H1 (cell line): Measurements from ENCODE around the gene SHISAL1. TPM values are rescaled to one million over a fixed set of nuclear protein-coding genes. Genes with fewer than 3 reads are reported as not detected.

Experiments used
- CTCF ChIA-PET: fragments of 300-600 bp; sonication (Branson Sonifier 250); formaldehyde crosslinking; loops from one replicate; lab custom pipeline; 2021; ENCODE audit not compliant: partially characterized antibody; lab: Charles Lee
- POLR2A ChIA-PET: fragments of 300-600 bp; sonication (Branson Sonifier 250); formaldehyde crosslinking; loops from one replicate; lab custom pipeline; 2021; ENCODE audit warnings: inconsistent platforms; ENCODE audit not compliant: partially characterized antibody; lab: Charles Lee
- DNase-seq, 2 experiments: peaks; one replicate each; pipeline versions ENCODE4 v3.0.0 to v3.0.0-alpha.2; 2010 to 2022; ENCODE audit warnings: low spot score in 2 of 2, low read depth in 1 of 2, mixed read lengths in 1 of 2
- FAIRE-seq: peaks from 2 replicates; lab custom pipeline; 2011; peaks lifted over from hg19 to GRCh38; lab: Jason Lieb, UNC
- H2AFZ ChIP-seq: 2 replicates; pipeline ENCODE4 v1.8.1; 2012; ENCODE audit warnings: low read length, inconsistent platforms
- H2AK5ac ChIP-seq: 2 replicates; pipeline ENCODE4 v1.6.1; 2013; ENCODE audit warnings: low read depth, low read length
- H2BK120ac ChIP-seq: replicated peaks from 2 replicates; pipeline ENCODE3; 2013; ENCODE audit warnings: low read depth, low read length, inconsistent platforms
- H2BK12ac ChIP-seq: 2 replicates; pipeline ENCODE4 v1.6.1; 2013; ENCODE audit warnings: low read depth, low read length
- H2BK15ac ChIP-seq: 2 replicates; pipeline ENCODE4 v1.6.1; 2013; ENCODE audit warnings: low read length
- H2BK20ac ChIP-seq: 2 replicates; pipeline ENCODE4 v1.6.1; 2013; ENCODE audit warnings: low read length
- H2BK5ac ChIP-seq: 2 replicates; pipeline ENCODE4 v1.6.1; 2013; ENCODE audit warnings: low read depth, low read length
- H3K14ac ChIP-seq: 2 replicates; pipeline ENCODE4 v1.6.1; 2013; ENCODE audit warnings: inconsistent platforms; ENCODE audit not compliant: insufficient read length
- H3K18ac ChIP-seq: 2 replicates; pipeline ENCODE4 v1.6.1; 2013; ENCODE audit warnings: low read length; ENCODE audit errors: extremely low read depth
- H3K23ac ChIP-seq: 2 replicates; pipeline ENCODE4 v1.6.1; 2013; ENCODE audit warnings: inconsistent platforms; ENCODE audit not compliant: insufficient read length
- H3K23me2 ChIP-seq: 2 replicates; pipeline ENCODE4 v1.6.1; 2013; ENCODE audit warnings: low read depth, low read length
- H3K27ac ChIP-seq: 2 replicates; pipeline ENCODE4 v1.6.1; 2011; ENCODE audit warnings: low read depth, low read length, inconsistent platforms
- H3K27me3 ChIP-seq, 4 experiments: replicated peaks in 1 of 4; 1 replicate in 1 of 4; 2 replicates in 3 of 4; pipeline versions ENCODE4 v1.6.1 to v1.8.1; 2011 to 2013; ENCODE audit warnings: low read length in 3 of 4, mild to moderate bottlenecking in 3 of 4, inconsistent platforms in 2 of 4, mixed read lengths in 2 of 4, moderate library complexity in 1 of 4; ENCODE audit not compliant: control insufficient read depth in 3 of 4, insufficient read depth in 3 of 4; ENCODE audit errors: extremely low read depth in 1 of 4
- H3K36me3 ChIP-seq, 4 experiments: 2 replicates each; pipeline versions ENCODE4 v1.6.1 to v1.8.1; 2011 to 2013; ENCODE audit warnings: mild to moderate bottlenecking in 4 of 4, low read length in 3 of 4, moderate library complexity in 2 of 4, control low read depth in 1 of 4, inconsistent platforms in 1 of 4; ENCODE audit not compliant: insufficient read depth in 4 of 4, control insufficient read depth in 2 of 4
- H3K4ac ChIP-seq: replicated peaks from 2 replicates; pipeline ENCODE3; 2013; ENCODE audit warnings: low read length, low read depth, mixed read lengths, inconsistent platforms; ENCODE audit not compliant: insufficient read length
- H3K4me1 ChIP-seq, 4 experiments: replicated peaks in 1 of 4; 1 replicate in 1 of 4; 2 replicates in 3 of 4; pipeline versions ENCODE4 v1.6.1 to v1.8.1; 2011 to 2013; ENCODE audit warnings: low read length in 3 of 4, inconsistent platforms in 2 of 4, mixed read lengths in 1 of 4; ENCODE audit not compliant: insufficient read depth in 4 of 4, control insufficient read depth in 3 of 4
- H3K4me2 ChIP-seq, 2 experiments: 2 replicates each; pipeline versions ENCODE4 v1.6.1 to v1.8.1; 2011 to 2013; ENCODE audit warnings: low read depth in 2 of 2, low read length in 2 of 2, control low read depth in 1 of 2, inconsistent platforms in 1 of 2, mild to moderate bottlenecking in 1 of 2; ENCODE audit not compliant: insufficient read depth in 1 of 2
- H3K4me3 ChIP-seq, 4 experiments: fragments of 200-600, 300-600 bp in 1 of 4; sonication (generic), shearing (Covaris generic), sonication (Bioruptor Twin) in 1 of 4; 2 replicates each; pipeline versions ENCODE4 v1.5.1 to v1.8.1; 2011 to 2016; ENCODE audit warnings: low read length in 4 of 4, low read depth in 3 of 4, control low read depth in 2 of 4, inconsistent platforms in 2 of 4, mild to moderate bottlenecking in 2 of 4, mixed read lengths in 1 of 4, moderate library complexity in 1 of 4; ENCODE audit not compliant: insufficient read depth in 2 of 4; ENCODE audit errors: extremely low read depth in 1 of 4
- H3K56ac ChIP-seq: replicated peaks from 2 replicates; pipeline ENCODE3; 2013; ENCODE audit warnings: low read depth, mild to moderate bottlenecking, mixed read lengths, low read length, inconsistent platforms; ENCODE audit not compliant: insufficient read length
- H3K79me1 ChIP-seq: 2 replicates; pipeline ENCODE4 v1.6.1; 2013; ENCODE audit warnings: low read depth, low read length, control low read depth
- H3K79me2 ChIP-seq, 2 experiments: 2 replicates each; pipeline versions ENCODE4 v1.6.1 to v1.8.1; 2012 to 2013; ENCODE audit warnings: low read length in 2 of 2, mild to moderate bottlenecking in 2 of 2, inconsistent platforms in 1 of 2; ENCODE audit not compliant: insufficient read depth in 2 of 2, control insufficient read depth in 1 of 2
- H3K9ac ChIP-seq, 4 experiments: replicated peaks in 1 of 4; 1 replicate in 1 of 4; 2 replicates in 3 of 4; pipeline versions ENCODE4 v1.6.1 to v1.8.1; 2011 to 2013; ENCODE audit warnings: low read depth in 3 of 4, low read length in 3 of 4, control low read depth in 2 of 4, mild to moderate bottlenecking in 2 of 4, moderate library complexity in 2 of 4, inconsistent platforms in 1 of 4; ENCODE audit errors: extremely low read depth in 1 of 4
- H3K9me3 ChIP-seq, 2 experiments: 2 replicates each; pipeline versions ENCODE4 v1.6.1 to v1.8.1; 2012 to 2013; ENCODE audit warnings: mild to moderate bottlenecking in 2 of 2, moderate library complexity in 2 of 2, control low read depth in 1 of 2, inconsistent platforms in 1 of 2, low read depth in 1 of 2, low read length in 1 of 2, mixed read lengths in 1 of 2; ENCODE audit not compliant: insufficient read depth in 2 of 2
- H4K20me1 ChIP-seq, 2 experiments: replicated peaks in 1 of 2; 2 replicates each; pipeline versions ENCODE3 to v1.8.1; 2011 to 2013; ENCODE audit warnings: inconsistent platforms in 2 of 2, low read length in 2 of 2, mild to moderate bottlenecking in 1 of 2; ENCODE audit not compliant: insufficient read depth in 2 of 2, control insufficient read depth in 1 of 2
- H4K5ac ChIP-seq: 2 replicates; pipeline ENCODE4 v1.6.1; 2013; ENCODE audit warnings: low read length, low read depth, mixed read lengths, inconsistent platforms; ENCODE audit not compliant: insufficient read length
- H4K8ac ChIP-seq: 2 replicates; pipeline ENCODE4 v1.8.0; 2013; ENCODE audit warnings: mild to moderate bottlenecking, moderate library complexity, low read length, inconsistent platforms; ENCODE audit not compliant: insufficient read depth; ENCODE audit errors: extremely low read depth
- H4K91ac ChIP-seq: replicated peaks from 2 replicates; pipeline ENCODE3; 2013; ENCODE audit warnings: low read length, mixed read lengths, inconsistent platforms; ENCODE audit not compliant: insufficient read length
- BRCA1 ChIP-seq: IDR thresholded peaks from 2 replicates; pipeline ENCODE4 v1.6.1; 2012; ENCODE audit warnings: low read depth, low read length, improper control_type of control experiment
- HDAC6 ChIP-seq: IDR thresholded peaks from one replicate; pipeline ENCODE4 v1.7.1; 2012; ENCODE audit warnings: low read depth, mild to moderate bottlenecking, inconsistent platforms, low read length, moderate library complexity
- MAX ChIP-seq: IDR thresholded peaks from 2 replicates; pipeline ENCODE4 v1.6.1; 2012; ENCODE audit warnings: inconsistent platforms
- POU5F1 ChIP-seq: IDR thresholded peaks from 2 replicates; pipeline ENCODE4 v1.6.1; 2011; ENCODE audit warnings: low read depth, mild to moderate bottlenecking, low read length, moderate library complexity
- RXRA ChIP-seq: IDR thresholded peaks from 2 replicates; pipeline ENCODE4 v1.6.1; 2011; ENCODE audit warnings: low read depth, mild to moderate bottlenecking, low read length, moderate library complexity; ENCODE audit not compliant: insufficient read depth
- SP1 ChIP-seq: IDR thresholded peaks from 2 replicates; pipeline ENCODE4 v1.6.1; 2011; ENCODE audit warnings: low read depth, low read length
- TBP ChIP-seq: IDR thresholded peaks from 2 replicates; pipeline ENCODE4 v1.6.1; 2011; ENCODE audit warnings: low read depth, low read length, improper control_type of control experiment
- WGBS, 2 experiments: shearing (Covaris generic) in 1 of 2; methylation state at CpG; one replicate each; pipeline versions ENCODE4 v1.1.6 to v1.1.7; 2013 to 2015; ENCODE audit warnings: low lambda C conversion rate in 2 of 2, mixed read lengths in 2 of 2, inconsistent platforms in 1 of 2, low coverage in 1 of 2, missing lambda C conversion rate in 1 of 2; ENCODE audit not compliant: insufficient replicate concordance in 2 of 2, insufficient coverage in 1 of 2, insufficient read length in 1 of 2; ENCODE audit errors: extremely low coverage in 1 of 2, missing lambda C conversion rate in 1 of 2; 5-methylcytosine and 5-hydroxymethylcytosine counted together
- polyA plus RNA-seq, 7 experiments: library from polyadenylated mRNA; depleted of rRNA in 3 of 7; stranded (reverse) in 5 of 7; unstranded in 2 of 7; fragments of >200 nt in 5 of 7; fragments of 200-250 nt in 2 of 7; gene quantifications; 1 replicate in 5 of 7; 2 replicates in 1 of 7; 4 replicates in 1 of 7; pipeline versions ENCODE4 v1.2.1 to v1.2.3, GENCODE V29; 2011 to 2013; ENCODE audit warnings: missing spikeins in 2 of 7, mixed read lengths in 2 of 7
- total RNA-seq: library from RNA; stranded (reverse); fragmentation: NEBNext Ultra II Directional; extraction: Animal tissue kit (Norgen Biotek cat#: 25700); gene quantifications from 2 replicates; pipeline ENCODE4 v1.2.1, GENCODE V29; 2021

Gene SHISAL1
- total and polyA plus RNA-seq, 2 of the 8 experiments (the other 6 are each of a cell fraction or from before 2014, with no cell fraction given) = 3.7 to 5.8 TPM

GRCh38 chr22:44293876-44294275, 18.9 kb downstream of the SHISAL1 start:
- TF ChIP-seq MAX (no peak), SP1 (no peak), RXRA (no peak), POU5F1 (no peak), HDAC6 (no peak), TBP (no peak), BRCA1 (no peak)
- 88% methylated on average over 6 of the region's 6 CpGs; no CpG with 5 or more reads in 1 of the 2 experiments for WGBS, 2 experiments
- H2BK120ac ChIP-seq = no peak overlapping the region
- H3K23me2 ChIP-seq = no peaks in the 10 kb centered on the region
- H3K36me3 ChIP-seq = no peaks in the 10 kb centered on the region
- H3K14ac ChIP-seq = no peak overlapping the region
- H4K20me1 ChIP-seq = no peaks in the 10 kb centered on the region
- H3K79me1 ChIP-seq = no peaks in the 10 kb centered on the region
- H2BK15ac ChIP-seq = peak overlapping the region; percentile 40; the same call in 1 of the 2 replicates
- ChIA-PET POLR2A (no interaction called here), CTCF (interaction anchor here (0.9 kb wide), 1 partner anchor 33 kb away, joined by 4 read pairs; no protein-coding TSS in a partner anchor)
- H4K91ac ChIP-seq = no peak overlapping the region
- H2BK20ac ChIP-seq = no peak overlapping the region
- no peak overlapping the region for H3K4ac ChIP-seq
- no peak overlapping the region for H4K5ac ChIP-seq
- peaks cover 2 to 4% of the 10 kb centered on the region in 2 experiments; a peak in 1 of 4 replicates for H3K9me3 ChIP-seq
- no peak overlapping the region for H3K27ac ChIP-seq
- no peak overlapping the region for H2AK5ac ChIP-seq
- H3K23ac ChIP-seq = no peak overlapping the region
- FAIRE-seq (no peak), DNase-seq (no peak)
- H3K27me3 ChIP-seq = no peaks in the 10 kb centered on the region; a peak in 1 of 7 replicates
- H3K4me3 ChIP-seq = no peak overlapping the region
- no peak overlapping the region for H3K9ac ChIP-seq
- no peaks in the 10 kb centered on the region for H3K79me2 ChIP-seq
- no peak overlapping the region for H4K8ac ChIP-seq
- H3K4me2 ChIP-seq = no peak overlapping the region
- peaks cover 2 to 24% (median 11%) of the 10 kb centered on the region in 4 experiments for H3K4me1 ChIP-seq
- no peak overlapping the region for H3K18ac ChIP-seq
- H2AFZ ChIP-seq = no peak overlapping the region
- no peak overlapping the region for H2BK5ac ChIP-seq
- H2BK12ac ChIP-seq = no peak overlapping the region
- no peak overlapping the region for H3K56ac ChIP-seq
